HCT116 (cell line): Measurements from ENCODE around the gene GRID2IP. TPM values are rescaled to one million over a fixed set of nuclear protein-coding genes. Genes with fewer than 3 reads are reported as not detected.

Source experiments
- total RNA-seq: library from RNA; stranded (reverse); gene quantifications from one replicate; pipeline ENCODE4 v1.2.1, GENCODE V29; 2021; ENCODE audit not compliant: unreplicated experiment

The GRID2IP gene
- total RNA-seq, 1 experiment from 2014 or later = 3.2 TPM

Other genes with a start within 250 kb of the GRID2IP start
- gene FAM220A, start 202.5 kb downstream of the GRID2IP start, total RNA-seq = 17.4 TPM
- gene RAC1, start 176.9 kb downstream of the GRID2IP start, total RNA-seq = 269 TPM
- 30.2 TPM for gene DAGLB, start 103.5 kb downstream of the GRID2IP start, total RNA-seq
- 123 TPM for gene KDELR2, start 67.3 kb downstream of the GRID2IP start, total RNA-seq
- 59.3 TPM for gene ZDHHC4, start 26.0 kb upstream of the GRID2IP start, total RNA-seq
- gene INTS15, start 38.6 kb upstream of the GRID2IP start, total RNA-seq = 24.3 TPM
- gene ZNF853, start 64.1 kb upstream of the GRID2IP start, total RNA-seq = 0.05 TPM
- 25.0 TPM for gene ZNF316, start 85.9 kb upstream of the GRID2IP start, total RNA-seq
- gene ZNF12, start 155.5 kb upstream of the GRID2IP start, total RNA-seq = 19.0 TPM
- gene RSPH10B2, start 202.6 kb upstream of the GRID2IP start, total RNA-seq = 0.37 TPM